BJ (cell line): ENCODE measurements around the gene RAB23. TPM values are rescaled to one million over a fixed set of nuclear protein-coding genes. Genes with fewer than 3 reads are reported as not detected.
"Not testable (repeated sequence)": the region's sequence is repeated elsewhere in the genome, so short reads cannot be mapped to it uniquely, and the experiment has no call there.

Experiments used
- CTCF ChIA-PET: fragments of 350-600 bp; formaldehyde crosslinking; extraction: SDS; loops from one replicate; lab custom pipeline; 2021; ENCODE audit warnings: antibody characterized with exemption, inconsistent platforms; lab: Yijun Ruan, JAX
- POLR2A ChIA-PET: fragments of 300-600 bp; sonication (Branson Sonifier 250); formaldehyde crosslinking; extraction: SDS; loops from one replicate; lab custom pipeline; 2021; ENCODE audit warnings: antibody characterized with exemption; lab: Charles Lee
- DNase-seq: peaks from one replicate; pipeline ENCODE4 v3.0.0-alpha.2; 2011; ENCODE audit warnings: low read depth
- H3K27me3 ChIP-seq: 2 replicates; pipeline ENCODE4 v1.6.0; 2011; ENCODE audit warnings: low read length; ENCODE audit not compliant: control insufficient read depth, insufficient read depth
- H3K36me3 ChIP-seq: 2 replicates; pipeline ENCODE4 v1.5.1; 2011; ENCODE audit warnings: low read length; ENCODE audit not compliant: control insufficient read depth, insufficient read depth
- H3K4me3 ChIP-seq: 2 replicates; pipeline ENCODE4 v1.5.1; 2011; ENCODE audit warnings: low read depth, mild to moderate bottlenecking, control low read depth, low read length
- polyA plus RNA-seq: library from polyadenylated mRNA; depleted of rRNA; stranded (reverse); fragments of >200 nt; gene quantifications from 2 replicates; pipeline ENCODE4 v1.2.3, GENCODE V29; 2011
- TF ChIP-seq, protein P1 (sequence below): IDR thresholded peaks from 2 replicates; pipeline ENCODE4 v1.5.1; 2011; ENCODE audit warnings: low read depth, mild to moderate bottlenecking, control low read depth, inconsistent platforms, low read length, moderate library complexity; ENCODE audit not compliant: insufficient read depth

RAB23 gene
- polyA plus RNA-seq, 1 experiment = 20.6 TPM

DNA sequence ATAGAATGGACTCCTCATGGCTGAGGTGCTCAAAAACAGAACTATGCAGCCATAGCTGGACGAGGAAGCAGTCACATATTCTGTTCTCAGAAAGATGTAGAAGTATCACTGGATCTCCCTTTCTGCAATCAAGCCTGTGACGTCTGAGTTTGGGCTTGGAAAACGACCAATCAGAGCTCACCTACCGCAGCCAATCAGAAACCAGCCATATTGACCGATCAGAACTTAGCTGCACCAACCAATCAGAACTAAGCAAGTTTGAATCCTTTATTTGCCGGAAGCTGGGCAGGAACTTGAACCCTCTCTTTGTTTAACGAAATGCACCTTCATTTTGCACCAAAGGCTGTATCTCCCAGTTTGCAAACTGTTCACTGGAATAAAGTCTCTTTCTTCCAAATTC is 21.8 kb upstream of the RAB23 start:
- CTCF ChIA-PET = interaction anchor here (1.1 to 1.2 kb wide), 2 partner anchors 11 to 13 kb away, joined by 3 read pairs; no protein-coding TSS in a partner anchor
- H3K27me3 ChIP-seq = no peaks in the 10 kb centered on the region
- POLR2A ChIA-PET = no interaction called here
- no peaks in the 10 kb centered on the region for H3K36me3 ChIP-seq
- no peak for DNase-seq
- H3K4me3 ChIP-seq = no peak overlapping the region
- TF ChIP-seq, protein P1, sequence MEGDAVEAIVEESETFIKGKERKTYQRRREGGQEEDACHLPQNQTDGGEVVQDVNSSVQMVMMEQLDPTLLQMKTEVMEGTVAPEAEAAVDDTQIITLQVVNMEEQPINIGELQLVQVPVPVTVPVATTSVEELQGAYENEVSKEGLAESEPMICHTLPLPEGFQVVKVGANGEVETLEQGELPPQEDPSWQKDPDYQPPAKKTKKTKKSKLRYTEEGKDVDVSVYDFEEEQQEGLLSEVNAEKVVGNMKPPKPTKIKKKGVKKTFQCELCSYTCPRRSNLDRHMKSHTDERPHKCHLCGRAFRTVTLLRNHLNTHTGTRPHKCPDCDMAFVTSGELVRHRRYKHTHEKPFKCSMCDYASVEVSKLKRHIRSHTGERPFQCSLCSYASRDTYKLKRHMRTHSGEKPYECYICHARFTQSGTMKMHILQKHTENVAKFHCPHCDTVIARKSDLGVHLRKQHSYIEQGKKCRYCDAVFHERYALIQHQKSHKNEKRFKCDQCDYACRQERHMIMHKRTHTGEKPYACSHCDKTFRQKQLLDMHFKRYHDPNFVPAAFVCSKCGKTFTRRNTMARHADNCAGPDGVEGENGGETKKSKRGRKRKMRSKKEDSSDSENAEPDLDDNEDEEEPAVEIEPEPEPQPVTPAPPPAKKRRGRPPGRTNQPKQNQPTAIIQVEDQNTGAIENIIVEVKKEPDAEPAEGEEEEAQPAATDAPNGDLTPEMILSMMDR = no peak

DNA sequence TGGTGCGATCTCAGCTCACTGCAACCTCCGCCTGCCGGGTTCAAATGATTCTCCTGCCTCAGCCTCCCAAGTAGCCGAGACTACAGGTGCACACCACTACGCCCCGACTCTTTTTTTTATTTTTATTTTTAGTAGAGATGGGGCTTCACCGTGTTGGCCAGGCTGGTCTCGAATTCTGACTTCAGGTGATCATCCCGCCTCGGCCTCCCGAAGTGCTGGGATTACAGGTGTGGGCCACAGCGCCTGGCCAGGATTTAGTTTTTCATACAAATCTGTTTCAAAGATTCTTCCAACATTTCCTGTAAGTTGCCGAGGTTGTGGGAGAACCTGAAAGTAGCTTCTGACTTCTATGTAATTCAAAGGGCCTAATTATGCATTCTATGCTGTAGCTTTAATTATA is 21.4 kb upstream of the RAB23 start:
- DNase-seq, CTCF ChIA-PET, H3K27me3 ChIP-seq, H3K4me3 ChIP-seq, POLR2A ChIA-PET, H3K36me3 ChIP-seq: not testable (repeated sequence)

DNA sequence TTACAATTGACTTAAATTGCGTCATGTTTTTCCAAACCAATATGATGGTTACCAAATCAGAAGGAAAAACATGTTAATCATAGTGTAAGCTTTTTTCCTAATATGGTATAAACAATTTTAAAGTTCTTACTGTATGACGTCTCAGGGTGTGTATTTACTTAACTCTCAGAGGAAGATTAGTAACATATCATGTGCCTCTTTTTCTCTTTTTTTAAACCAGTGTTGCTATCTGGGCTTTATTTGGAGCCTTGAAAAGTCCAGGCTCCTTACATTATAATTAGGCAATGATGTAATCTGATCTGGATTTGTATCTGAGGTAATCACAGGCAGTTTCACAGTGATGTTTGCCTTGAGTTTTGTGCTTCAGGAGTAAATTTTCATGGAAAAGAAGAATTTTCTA is 20.4 kb upstream of the RAB23 start:
- DNase-seq = peak; percentile 95
- Histone ChIP-seq H3K4me3 (no peak overlapping the region), H3K36me3 (no peaks in the 10 kb centered on the region), H3K27me3 (no peaks in the 10 kb centered on the region)
- ChIA-PET CTCF (no interaction called here), POLR2A (no interaction called here)
- TF ChIP-seq, protein P1 = no peak

DNA sequence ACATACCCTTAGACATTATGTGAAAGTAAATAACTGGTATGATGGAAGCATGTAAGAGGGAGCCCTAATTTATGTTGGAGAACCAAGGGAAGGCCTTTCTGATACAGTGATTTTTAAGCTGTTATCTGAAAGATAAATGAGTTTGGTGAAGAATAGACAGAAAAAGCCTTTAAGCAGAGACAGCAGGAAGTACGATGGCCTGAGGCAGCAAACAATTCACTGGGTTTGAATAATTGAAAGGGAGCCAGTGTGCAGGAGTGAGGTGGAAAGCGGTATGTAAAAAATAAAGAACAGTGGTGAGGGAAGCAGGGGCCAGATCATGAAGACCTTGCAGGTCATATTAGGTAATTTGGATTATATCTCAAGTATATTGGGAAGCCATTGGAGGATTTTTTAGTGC is 4.1 kb upstream of the RAB23 start:
- TF ChIP-seq, protein P1 = no peak
- DNase-seq = no peak
- H3K27me3 ChIP-seq = no peaks in the 10 kb centered on the region
- CTCF ChIA-PET = no interaction called here
- H3K36me3 ChIP-seq = no peaks in the 10 kb centered on the region
- H3K4me3 ChIP-seq = no peak overlapping the region
- POLR2A ChIA-PET = no interaction called here

DNA sequence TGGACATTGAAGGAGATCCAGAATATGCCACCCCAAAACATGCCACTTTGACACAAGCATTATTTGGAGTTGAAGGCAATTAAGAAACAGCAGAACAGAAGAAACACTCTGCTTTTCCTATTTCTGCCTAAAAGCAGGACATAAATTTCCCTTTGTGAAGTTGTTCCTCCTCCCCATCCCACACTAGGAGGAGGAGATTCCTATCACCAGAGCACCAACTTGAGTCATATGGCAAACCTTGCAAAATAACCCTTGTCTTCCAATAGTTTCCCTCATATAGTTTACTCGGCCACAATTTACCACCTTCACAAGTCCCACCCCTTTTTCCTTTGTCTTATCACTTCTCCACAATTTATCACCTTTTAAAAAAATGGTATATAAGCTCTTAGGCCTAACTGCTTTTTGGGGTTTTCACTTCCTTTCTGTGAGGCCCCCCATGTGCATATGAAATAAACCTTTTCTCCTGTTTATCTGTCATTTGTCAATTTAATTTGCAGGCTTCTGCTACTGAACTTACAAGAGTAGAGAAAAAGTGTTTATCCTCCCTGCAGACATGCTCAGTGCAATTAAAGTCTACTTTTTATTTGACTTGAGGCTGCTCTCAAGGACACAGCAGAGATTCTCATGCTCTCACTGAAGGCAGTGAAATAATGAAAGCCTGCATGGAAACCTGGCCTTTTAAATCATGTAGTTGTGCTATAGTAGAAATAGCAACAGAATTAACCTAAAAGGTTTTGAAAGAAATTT is 2.8 kb upstream of the RAB23 start:
- Histone ChIP-seq H3K36me3 (no peaks in the 10 kb centered on the region), H3K27me3 (no peaks in the 10 kb centered on the region), H3K4me3 (no peak overlapping the region)
- ChIA-PET POLR2A (no interaction called here), CTCF (no interaction called here)
- DNase-seq = no peak
- TF ChIP-seq, protein P1 = no peak

DNA sequence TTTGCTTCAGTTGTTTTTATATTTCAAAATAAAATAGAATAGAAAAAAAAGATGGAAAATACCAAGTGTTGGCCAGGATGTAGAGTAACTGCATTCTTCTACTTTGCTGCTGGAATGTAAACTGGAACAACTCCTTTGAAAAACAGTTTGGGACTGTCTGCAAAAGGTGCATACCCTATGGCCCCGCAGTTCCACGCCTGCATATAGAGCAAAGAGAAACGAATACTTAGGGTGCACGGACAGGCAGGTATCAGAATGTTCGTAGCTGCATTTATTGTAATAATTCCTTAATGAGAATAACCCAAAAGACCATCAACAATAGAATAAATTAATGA is 603 bp upstream of the RAB23 start:
- TF ChIP-seq, protein P1 = no peak
- peak overlapping the region; percentile 79 for H3K4me3 ChIP-seq
- ChIA-PET POLR2A (no interaction called here), CTCF (interaction anchor here (0.9 kb wide), 1 partner anchor 17 kb away, joined by 3 read pairs; no protein-coding TSS in a partner anchor)
- no peak for DNase-seq
- H3K27me3 ChIP-seq = no peaks in the 10 kb centered on the region
- H3K36me3 ChIP-seq = no peaks in the 10 kb centered on the region
